IMR-90 (cell line): Measurements from ENCODE around the gene SAMM50.

Experiments
- BHLHE40 ChIP-seq: fragments of 150-350 bp; IDR thresholded peaks from 2 replicates; pipeline ENCODE4 v1.6.1; 2016; ENCODE audit warnings: mild to moderate bottlenecking, low read depth, low read length
- FOS ChIP-seq: fragments of 150-350 bp; IDR thresholded peaks from 2 replicates; pipeline ENCODE4 v1.6.1; 2016; ENCODE audit warnings: low read depth, low read length
- MAFK ChIP-seq: IDR thresholded peaks from 2 replicates; pipeline ENCODE4 v1.6.1; 2012; ENCODE audit warnings: low read depth, low read length, improper control_type of control experiment
- NFE2L2 ChIP-seq: fragments of 150-350 bp; IDR thresholded peaks from 2 replicates; pipeline ENCODE4 v1.6.1; 2016; ENCODE audit warnings: low read depth, mild to moderate bottlenecking, low read length
- POLR2A ChIP-seq: IDR thresholded peaks from 2 replicates; pipeline ENCODE4 v1.6.1; 2012; ENCODE audit warnings: mild to moderate bottlenecking, low read depth, low read length
- RAD21 ChIP-seq: IDR thresholded peaks from 2 replicates; pipeline ENCODE4 v1.6.1; 2012; ENCODE audit warnings: low read length, improper control_type of control experiment
- RCOR1 ChIP-seq: IDR thresholded peaks from 2 replicates; pipeline ENCODE4 v1.6.1; 2012; ENCODE audit warnings: mild to moderate bottlenecking, low read length, improper control_type of control experiment; ENCODE audit not compliant: insufficient replicate concordance
- RFX5 ChIP-seq: IDR thresholded peaks from 2 replicates; pipeline ENCODE4 v1.8.0; 2012; ENCODE audit warnings: low read depth, mild to moderate bottlenecking, low read length, moderate library complexity
- TF ChIP-seq, protein P1 (sequence below): conservative IDR thresholded peaks from 2 replicates; pipeline ENCODE4 v1.5.1; 2012; ENCODE audit warnings: mild to moderate bottlenecking, low read depth, low read length, improper control_type of control experiment
- TF ChIP-seq, protein P2 (sequence below): fragments of 150-350 bp; IDR thresholded peaks from 2 replicates; pipeline ENCODE4 v1.6.1; 2016; ENCODE audit warnings: low read depth, mild to moderate bottlenecking, low read length, moderate library complexity, borderline replicate concordance
- TF ChIP-seq, protein P3 (sequence below): fragments of 150-350 bp; IDR thresholded peaks from 2 replicates; pipeline ENCODE4 v1.6.1; 2017; ENCODE audit warnings: mild to moderate bottlenecking, antibody characterized with exemption, low read length, low read depth

DNA sequence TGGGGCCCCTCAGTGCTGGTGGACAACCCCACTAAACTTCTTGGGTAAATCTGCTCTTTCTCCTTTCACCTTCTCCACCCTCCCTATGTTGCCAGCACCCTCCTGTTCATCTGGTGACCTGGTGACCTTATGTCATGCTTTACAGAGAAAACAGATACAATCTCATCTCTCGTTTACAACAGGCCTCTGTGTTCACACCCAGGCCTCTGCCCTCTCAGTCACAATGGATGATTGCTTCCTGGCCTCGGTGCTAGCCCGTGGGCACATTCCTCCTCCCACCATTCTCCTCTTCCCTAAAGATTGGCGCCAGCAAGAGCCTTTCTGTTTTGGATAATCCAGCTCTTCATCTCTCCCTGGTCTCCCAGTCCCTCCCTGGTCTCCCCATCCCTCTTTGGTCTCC lies 43.9 kb upstream of the SAMM50 start:
- TF ChIP-seq, protein P1, sequence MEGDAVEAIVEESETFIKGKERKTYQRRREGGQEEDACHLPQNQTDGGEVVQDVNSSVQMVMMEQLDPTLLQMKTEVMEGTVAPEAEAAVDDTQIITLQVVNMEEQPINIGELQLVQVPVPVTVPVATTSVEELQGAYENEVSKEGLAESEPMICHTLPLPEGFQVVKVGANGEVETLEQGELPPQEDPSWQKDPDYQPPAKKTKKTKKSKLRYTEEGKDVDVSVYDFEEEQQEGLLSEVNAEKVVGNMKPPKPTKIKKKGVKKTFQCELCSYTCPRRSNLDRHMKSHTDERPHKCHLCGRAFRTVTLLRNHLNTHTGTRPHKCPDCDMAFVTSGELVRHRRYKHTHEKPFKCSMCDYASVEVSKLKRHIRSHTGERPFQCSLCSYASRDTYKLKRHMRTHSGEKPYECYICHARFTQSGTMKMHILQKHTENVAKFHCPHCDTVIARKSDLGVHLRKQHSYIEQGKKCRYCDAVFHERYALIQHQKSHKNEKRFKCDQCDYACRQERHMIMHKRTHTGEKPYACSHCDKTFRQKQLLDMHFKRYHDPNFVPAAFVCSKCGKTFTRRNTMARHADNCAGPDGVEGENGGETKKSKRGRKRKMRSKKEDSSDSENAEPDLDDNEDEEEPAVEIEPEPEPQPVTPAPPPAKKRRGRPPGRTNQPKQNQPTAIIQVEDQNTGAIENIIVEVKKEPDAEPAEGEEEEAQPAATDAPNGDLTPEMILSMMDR = no peak
- TF ChIP-seq POLR2A (no peak), BHLHE40 (no peak), FOS (no peak), MAFK (no peak), RAD21 (no peak), NFE2L2 (no peak), RFX5 (no peak), RCOR1 (no peak)
- TF ChIP-seq, protein P2, sequence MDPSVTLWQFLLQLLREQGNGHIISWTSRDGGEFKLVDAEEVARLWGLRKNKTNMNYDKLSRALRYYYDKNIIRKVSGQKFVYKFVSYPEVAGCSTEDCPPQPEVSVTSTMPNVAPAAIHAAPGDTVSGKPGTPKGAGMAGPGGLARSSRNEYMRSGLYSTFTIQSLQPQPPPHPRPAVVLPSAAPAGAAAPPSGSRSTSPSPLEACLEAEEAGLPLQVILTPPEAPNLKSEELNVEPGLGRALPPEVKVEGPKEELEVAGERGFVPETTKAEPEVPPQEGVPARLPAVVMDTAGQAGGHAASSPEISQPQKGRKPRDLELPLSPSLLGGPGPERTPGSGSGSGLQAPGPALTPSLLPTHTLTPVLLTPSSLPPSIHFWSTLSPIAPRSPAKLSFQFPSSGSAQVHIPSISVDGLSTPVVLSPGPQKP = no peak
- TF ChIP-seq, protein P3, sequence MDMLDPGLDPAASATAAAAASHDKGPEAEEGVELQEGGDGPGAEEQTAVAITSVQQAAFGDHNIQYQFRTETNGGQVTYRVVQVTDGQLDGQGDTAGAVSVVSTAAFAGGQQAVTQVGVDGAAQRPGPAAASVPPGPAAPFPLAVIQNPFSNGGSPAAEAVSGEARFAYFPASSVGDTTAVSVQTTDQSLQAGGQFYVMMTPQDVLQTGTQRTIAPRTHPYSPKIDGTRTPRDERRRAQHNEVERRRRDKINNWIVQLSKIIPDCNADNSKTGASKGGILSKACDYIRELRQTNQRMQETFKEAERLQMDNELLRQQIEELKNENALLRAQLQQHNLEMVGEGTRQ = no peak
